ENCODE results near the gene KREMEN2.
A peak's percentile ranks its signal among the peaks of the same experiment; 100 is the strongest.

The KREMEN2 gene

GRCh38 chr16:2959206-2959605 is 4.9 kb upstream of the KREMEN2 start:
- H3K9me3 Mint-ChIP-seq: no peaks in the 10 kb centered on the region
- no peaks in the 10 kb centered on the region for H3K36me3 Mint-ChIP-seq (ENCODE audit: low read depth)
- TF ChIP-seq CTCF (IDR thresholded peaks at IDR 0.05): no peak
- H3K4me3 Mint-ChIP-seq: no peak overlapping the region
- peaks cover 26% of the 10 kb centered on the region for H3K27me3 Mint-ChIP-seq (ENCODE audit: low read depth, poor library complexity)
- H3K27ac Mint-ChIP-seq: peak overlapping the region; percentile 15
- DNase-seq: no peak
- peaks cover 20% of the 10 kb centered on the region for H3K4me1 Mint-ChIP-seq

DNA sequence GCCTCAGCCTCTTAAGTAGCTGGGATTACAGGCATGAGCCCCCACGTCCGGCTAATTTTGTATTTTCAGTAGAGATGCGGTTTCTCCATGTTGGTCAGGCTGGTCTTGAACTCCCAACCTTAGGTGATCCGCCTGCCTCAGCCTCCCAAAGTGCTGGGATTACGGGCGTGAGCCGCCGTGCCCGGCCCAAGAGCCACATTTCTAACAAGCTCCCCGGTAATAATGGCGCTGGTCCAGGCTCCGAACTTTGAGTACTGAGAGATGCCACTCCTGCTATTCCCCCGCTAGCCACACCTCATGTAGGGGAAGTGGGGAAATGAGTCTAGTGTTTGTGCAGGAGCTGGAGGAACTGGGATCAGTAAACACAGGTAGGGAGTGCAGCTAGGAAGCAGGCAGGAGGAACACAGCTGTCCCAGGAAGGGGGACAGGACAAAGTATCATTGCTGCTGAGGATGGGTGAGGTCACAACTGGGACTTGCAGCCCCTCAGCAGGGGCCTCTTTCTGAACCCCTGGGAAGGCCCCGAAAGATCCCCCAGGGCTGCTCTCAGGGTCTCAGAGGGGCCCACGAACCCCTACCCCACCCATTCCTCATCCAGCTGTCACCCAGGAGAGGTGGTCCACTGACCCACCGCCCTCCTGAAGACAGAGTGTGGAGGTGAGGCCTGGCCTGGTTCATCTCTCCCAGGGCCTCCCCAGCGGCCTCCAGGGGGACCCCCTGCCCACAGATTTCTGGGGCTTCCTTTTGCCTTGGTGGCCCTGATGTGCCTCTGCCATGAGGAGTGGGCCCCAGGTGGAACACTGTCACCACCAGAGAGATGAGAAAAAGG is 3.7 kb upstream of the KREMEN2 start:
- no peak for TF ChIP-seq CTCF (IDR thresholded peaks at IDR 0.05)
- H3K4me3 Mint-ChIP-seq: no peak overlapping the region
- no peaks in the 10 kb centered on the region for H3K36me3 Mint-ChIP-seq (ENCODE audit: low read depth)
- no peak overlapping the region for H3K27ac Mint-ChIP-seq
- H3K9me3 Mint-ChIP-seq: no peaks in the 10 kb centered on the region
- DNase-seq: no peak
- peaks cover 18% of the 10 kb centered on the region for H3K4me1 Mint-ChIP-seq
- peaks cover 32% of the 10 kb centered on the region for H3K27me3 Mint-ChIP-seq (ENCODE audit: low read depth, poor library complexity)

GRCh38 chr16:2962334-2963073 is 1.6 kb upstream of the KREMEN2 start:
- Mint-ChIP-seq H3K27ac (no peak overlapping the region), H3K4me3 (peak overlapping the region; percentile 36), H3K4me1 (peaks cover 8% of the 10 kb centered on the region), H3K27me3 (ENCODE audit: low read depth, poor library complexity) (peaks cover 32% of the 10 kb centered on the region), H3K36me3 (ENCODE audit: low read depth) (no peaks in the 10 kb centered on the region), H3K9me3 (no peaks in the 10 kb centered on the region)
- DNase-seq: no peak
- TF ChIP-seq CTCF (IDR thresholded peaks at IDR 0.05): no peak

DNA sequence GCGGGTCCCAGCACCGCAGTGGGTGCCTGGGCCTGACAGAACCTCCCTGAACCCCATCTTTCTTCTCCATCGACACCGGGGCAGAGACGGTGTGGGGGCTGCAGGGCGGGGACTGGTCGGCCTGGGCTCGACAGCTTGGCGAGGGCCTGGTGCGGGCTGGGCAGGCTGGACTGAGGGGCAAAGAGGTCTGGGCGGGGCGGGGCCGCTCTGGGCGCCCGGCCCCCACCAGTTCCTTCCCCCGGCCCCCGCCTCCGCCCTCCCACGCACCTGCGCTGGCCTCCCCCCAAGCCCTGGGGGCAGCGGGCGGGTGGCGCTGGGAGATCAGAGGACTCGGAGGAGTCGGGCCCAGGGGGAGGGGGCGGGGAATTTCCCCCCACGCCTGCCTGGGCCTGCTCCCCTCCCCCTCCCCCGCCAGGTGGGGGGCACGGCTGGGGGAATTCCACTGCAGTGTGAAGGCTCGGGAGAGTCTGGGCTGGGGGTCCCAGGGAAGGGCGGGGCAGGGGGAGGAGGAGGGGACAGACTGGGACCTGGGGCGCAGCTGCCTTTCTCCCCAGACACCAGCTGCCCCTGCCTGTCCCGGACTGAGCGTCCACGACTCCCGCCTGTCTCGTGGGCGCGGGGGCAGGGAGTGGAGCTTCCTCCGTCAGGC is 877 bp upstream of the KREMEN2 start:
- Mint-ChIP-seq H3K9me3 (no peaks in the 10 kb centered on the region), H3K4me3 (peak overlapping the region; percentile 87), H3K27me3 (ENCODE audit: low read depth, poor library complexity) (peaks cover 32% of the 10 kb centered on the region), H3K4me1 (peaks cover 8% of the 10 kb centered on the region), H3K36me3 (ENCODE audit: low read depth) (no peaks in the 10 kb centered on the region), H3K27ac (no peak overlapping the region)
- no peak for TF ChIP-seq CTCF (IDR thresholded peaks at IDR 0.05)
- DNase-seq: peak; percentile 56

DNA sequence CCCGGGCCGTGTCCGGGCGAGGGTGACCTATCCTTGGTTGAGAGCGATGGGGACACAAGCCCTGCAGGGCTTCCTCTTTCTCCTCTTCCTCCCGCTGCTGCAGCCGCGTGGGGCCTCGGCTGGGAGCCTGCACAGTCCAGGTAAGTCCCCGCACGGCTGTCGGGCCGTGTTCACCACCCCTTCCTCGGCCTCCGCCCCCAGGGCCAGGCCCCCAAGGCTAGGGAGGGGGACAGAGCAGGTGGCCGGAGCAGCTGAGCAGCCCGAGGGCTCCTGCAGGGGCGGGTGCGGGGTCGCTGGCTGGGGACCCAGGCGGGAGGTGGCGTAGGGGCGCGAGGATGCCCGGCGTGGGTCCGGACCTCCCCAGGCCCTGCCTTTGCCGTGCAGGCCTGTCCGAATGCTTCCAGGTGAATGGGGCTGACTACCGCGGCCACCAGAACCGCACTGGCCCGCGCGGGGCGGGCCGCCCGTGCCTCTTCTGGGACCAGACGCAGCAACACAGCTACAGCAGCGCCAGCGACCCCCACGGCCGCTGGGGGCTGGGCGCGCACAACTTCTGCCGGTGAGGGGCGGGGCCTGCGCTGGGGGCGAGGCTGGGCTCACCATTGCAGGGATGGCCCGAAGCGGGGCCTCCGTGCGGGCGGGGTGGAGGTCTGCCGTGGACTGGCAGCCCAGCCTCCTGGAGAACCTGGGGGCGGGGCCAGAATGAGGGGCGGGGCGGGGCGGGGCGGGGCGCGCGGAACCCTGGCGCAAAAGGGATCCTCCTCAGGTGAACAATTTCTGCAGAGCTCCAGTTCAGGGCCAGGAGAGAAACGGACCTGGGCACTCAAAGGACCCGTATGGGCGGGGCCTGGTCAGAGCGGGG is 631 bp downstream of the KREMEN2 start:
- no peak for TF ChIP-seq CTCF (IDR thresholded peaks at IDR 0.05)
- Mint-ChIP-seq H3K4me1 (peaks cover 14% of the 10 kb centered on the region), H3K36me3 (ENCODE audit: low read depth) (no peaks in the 10 kb centered on the region), H3K4me3 (peak overlapping the region; percentile 87), H3K27me3 (ENCODE audit: low read depth, poor library complexity) (peaks cover 23% of the 10 kb centered on the region), H3K27ac (no peak overlapping the region), H3K9me3 (no peaks in the 10 kb centered on the region)
- DNase-seq: peak; percentile 94

All from nephron progenitor cell (in vitro differentiated cells).